ENCODE data around the gene ZNF32.
"Not testable (repeated sequence)": the region's sequence is repeated elsewhere in the genome, so short reads cannot be mapped to it uniquely, and the experiment has no call there.

The ZNF32 gene

DNA sequence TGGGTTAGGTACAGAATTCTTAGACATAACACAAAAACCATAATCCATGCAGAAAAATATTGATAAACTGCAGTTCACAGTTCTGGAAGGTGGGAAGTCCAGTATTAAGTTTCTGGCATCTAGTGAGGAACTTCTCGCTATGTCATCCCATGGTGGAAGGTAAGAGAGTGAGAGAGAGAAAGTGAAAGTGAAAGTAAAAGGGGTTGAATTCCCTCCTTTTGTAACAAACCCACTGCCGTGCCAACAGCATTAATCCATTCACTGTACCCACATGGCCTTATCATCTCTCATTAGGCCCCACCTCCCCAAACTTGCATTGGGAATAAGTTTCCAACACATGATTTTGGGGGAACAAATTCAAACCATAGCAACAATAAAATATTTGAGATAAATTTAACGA lies 25.3 kb downstream of the ZNF32 start:
- FAIRE-seq, result no peak

GRCh38 chr10:43622038-43622437 lies 26.6 kb downstream of the ZNF32 start:
- FAIRE-seq, result no peak

GRCh38 chr10:43619368-43619767 lies 29.3 kb downstream of the ZNF32 start:
- no peak for FAIRE-seq

- no peak for FAIRE-seq
These were observed 31.8 kb downstream of the ZNF32 start for GRCh38 chr10:43616697-43617370.

DNA sequence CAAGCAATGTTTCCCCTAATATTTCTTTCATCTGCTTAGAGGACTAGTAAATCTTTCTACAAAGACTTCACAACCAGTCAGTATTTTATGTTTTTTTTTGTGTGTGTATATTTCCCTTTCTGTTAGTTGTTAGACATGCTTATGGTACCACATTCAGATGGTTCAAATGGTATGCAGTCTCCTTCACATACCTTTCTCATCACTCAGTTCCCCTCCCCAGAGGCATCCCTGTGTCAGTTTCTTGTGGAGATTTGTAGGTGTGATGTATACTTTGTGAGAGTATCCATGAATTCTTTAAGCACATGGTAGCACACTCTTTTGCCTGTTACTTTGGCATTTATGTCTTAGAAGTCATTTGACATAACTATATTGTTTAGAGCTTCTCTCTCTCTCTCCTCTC lies 38.0 kb downstream of the ZNF32 start:
- FAIRE-seq, result no peak

- no peak for FAIRE-seq
These were observed 41.5 kb downstream of the ZNF32 start for GRCh38 chr10:43607199-43607573.

DNA sequence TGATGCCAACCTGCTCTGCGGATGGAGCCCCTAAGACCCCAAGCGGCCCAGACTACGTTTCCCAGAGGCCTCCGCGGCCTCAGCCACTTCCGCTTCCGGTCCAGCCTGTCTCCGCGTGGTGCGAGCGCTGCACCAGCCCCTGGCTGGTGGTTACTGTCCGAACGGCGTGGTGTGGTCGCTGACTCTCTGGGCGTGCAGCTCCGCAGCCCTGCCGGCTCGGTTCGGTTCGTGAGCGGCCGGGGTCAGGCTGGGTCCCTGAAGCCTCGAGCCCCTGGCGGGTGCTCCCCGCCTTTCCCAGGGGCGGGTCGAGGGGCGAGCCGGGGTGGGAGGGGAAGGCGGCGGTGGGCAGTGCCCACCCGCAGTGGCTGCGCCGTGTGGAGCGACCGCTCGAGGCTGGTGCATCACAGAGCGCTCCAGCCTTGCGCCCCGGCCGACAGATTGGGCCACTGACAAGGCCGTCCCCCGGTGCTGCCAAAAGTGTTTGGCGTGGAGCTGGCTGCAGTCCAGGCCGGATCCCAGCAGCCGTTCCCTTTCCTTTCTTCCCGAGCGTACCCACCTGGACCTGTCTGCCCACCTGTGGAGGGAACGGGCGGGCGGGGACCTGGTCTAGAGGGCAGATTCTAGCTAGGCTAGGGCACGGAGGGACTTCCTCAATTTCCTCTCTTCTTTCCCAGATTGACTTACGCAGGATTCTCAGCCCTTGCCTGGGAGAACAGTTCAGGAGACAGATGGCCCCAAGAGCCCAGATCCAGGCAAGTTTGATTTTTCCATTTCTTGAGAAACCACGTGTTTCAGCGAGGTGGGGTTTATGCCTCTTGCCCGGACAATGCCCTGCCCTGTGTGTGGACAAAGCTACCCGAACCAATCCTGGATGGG lies 42.1 kb downstream of the ZNF32 start, which contains the start of gene ZNF485:
Gene ZNF485, plus strand, starts transcription at position 116 of the 876 bp plus-strand sequence. Its CDS starts 613 bp downstream, at position 729.
- no peak for FAIRE-seq

GRCh38 chr10:43605850-43606322 lies 42.8 kb downstream of the ZNF32 start:
- FAIRE-seq, result no peak

DNA sequence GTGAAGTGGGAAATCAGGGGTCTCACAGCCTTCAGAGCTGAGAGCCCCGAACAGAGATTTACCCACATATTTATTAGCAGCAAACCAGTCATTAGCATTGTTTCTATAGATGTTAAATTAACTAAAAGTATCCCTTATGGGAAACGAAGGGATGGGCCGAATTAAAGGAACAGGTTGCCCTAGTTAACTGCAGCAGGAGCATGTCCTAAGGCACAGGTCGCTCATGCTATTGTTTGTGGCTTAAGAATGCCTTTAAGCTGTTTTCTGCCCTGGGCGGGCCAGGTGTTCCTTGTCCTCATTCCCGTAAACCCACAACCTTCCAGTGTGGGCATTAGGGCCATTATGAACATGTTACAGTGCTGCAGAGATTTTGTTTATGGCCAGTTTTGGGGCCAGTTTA lies 47.1 kb downstream of the ZNF32 start:
- not testable (repeated sequence) for FAIRE-seq

- no peak for FAIRE-seq
These were observed 49.3 kb downstream of the ZNF32 start for GRCh38 chr10:43599333-43599732.

GRCh38 chr10:43598446-43598845 lies 50.2 kb downstream of the ZNF32 start:
- FAIRE-seq, result no peak

DNA sequence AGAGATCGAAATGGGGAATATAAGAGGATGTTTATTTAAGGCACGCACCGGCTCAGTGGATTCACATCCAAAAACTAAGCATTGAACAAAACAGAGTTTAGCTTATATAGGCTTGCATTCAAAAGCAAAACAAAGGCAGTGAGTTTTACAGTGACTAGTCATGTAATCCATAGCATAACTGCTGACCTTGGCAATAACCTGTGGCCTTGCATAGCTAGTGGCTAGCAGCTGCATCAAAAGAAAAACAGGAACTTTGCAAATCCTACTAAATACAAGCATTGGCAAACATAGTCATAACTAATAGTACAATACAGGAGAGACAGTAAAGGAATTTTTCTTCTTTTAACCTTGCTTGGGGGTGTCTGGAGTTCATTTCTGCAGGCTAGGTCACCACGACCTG lies 52.1 kb downstream of the ZNF32 start:
- no peak for FAIRE-seq

DNA sequence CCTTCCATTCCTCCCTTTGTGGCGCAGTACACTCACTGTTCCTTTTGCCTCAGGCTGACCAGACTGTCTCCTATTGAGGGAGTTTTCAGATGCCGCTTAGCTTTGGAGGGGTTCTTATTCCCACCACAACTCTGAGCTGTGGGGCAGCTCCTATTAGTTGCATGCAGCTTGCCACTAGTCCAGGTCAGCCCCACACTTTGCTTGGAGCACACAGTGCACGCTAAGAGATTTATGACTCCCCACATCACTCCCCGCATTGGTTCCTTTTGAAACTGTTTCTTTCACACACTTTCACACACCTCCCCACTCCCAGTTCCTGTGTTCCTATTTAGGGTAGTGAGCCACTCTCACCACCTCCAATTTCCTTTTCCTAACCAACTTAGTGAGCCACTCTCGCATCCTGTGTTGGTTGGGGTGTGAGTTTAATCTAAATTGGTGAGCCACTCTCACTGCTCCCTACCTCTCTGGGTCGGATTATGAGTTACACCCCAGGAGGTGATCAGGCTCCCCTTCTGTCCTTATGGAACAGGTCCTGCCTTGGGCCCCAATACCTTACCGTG lies 52.9 kb downstream of the ZNF32 start:
- no peak for FAIRE-seq

DNA sequence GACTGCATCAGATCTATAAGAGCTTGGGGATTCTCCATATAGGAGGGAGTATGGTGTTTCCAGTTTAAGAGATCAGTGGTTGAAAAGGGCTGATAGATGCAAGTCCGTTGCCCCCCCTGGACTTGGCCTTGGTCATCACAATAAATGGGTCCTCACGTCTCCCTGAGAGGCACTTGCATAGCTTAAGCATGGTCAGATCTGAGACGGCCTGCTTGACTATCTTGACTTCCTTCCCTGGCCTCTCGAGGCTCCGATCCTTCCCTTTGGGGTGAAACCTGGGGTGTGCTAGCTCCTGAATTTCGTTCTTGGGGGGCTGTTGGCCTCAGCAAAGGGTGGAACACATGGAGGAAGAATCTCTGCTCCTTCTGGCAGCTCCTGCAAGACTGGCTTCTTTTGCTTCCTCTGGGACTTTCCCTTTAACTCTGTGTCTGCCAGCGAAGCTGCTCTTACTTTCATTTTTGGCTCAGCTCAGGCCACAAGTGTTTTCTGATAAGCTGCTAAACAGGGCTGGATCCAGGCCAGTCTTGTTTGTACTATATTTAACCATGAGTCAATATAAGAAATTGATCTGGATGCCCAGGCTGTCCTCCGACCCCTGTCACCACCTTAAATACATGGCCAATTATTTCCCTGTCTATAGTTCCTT lies 53.6 kb downstream of the ZNF32 start:
- no peak for FAIRE-seq

Measured in endometrium (tissue), 2 donors.